T-helper 9 cell (primary cell): ENCODE data around the gene CCT8L2.
"Not testable (repeated sequence)": the region's sequence is repeated elsewhere in the genome, so short reads cannot be mapped to it uniquely, and the experiment has no call there.

Source experiments
- DNase-seq: peaks from one replicate; pipeline ENCODE4 v3.0.0-alpha.2; 2020

The CCT8L2 gene

GRCh38 chr22:16558376-16558945 lies 34.1 kb downstream of the CCT8L2 start:
- not testable (repeated sequence) for DNase-seq

GRCh38 chr22:16557511-16557910 lies 35.1 kb downstream of the CCT8L2 start:
- not testable (repeated sequence) for DNase-seq

- not testable (repeated sequence) for DNase-seq
These were observed 37.3 kb downstream of the CCT8L2 start for GRCh38 chr22:16555077-16555994.

DNA sequence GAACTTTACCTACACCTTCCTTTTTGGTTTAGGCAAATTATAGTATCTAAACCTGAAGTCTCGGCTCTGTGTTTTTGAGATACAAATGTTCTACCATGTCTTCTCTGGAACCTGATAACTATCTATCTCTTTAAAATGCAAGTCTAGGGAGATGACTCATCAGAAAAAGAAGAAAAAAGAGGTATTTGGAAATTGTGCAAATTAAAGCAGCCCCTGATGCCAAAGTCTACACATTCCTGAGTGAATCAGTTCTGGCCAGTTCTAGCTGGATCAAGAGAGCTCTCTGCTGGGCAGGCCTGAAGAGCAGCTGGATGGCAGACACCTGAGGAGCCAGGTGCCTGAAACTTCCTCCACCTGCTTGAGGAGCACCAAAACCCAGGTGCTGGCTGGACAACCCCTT lies 49.3 kb downstream of the CCT8L2 start:
- DNase-seq, result not testable (repeated sequence)
